Activated B cell treated with CpG ODN at 0.5 μM for 24 hours (primary cell): ENCODE results near the gene CUEDC1. TPM values are rescaled to one million over a fixed set of nuclear protein-coding genes. Genes with fewer than 3 reads are reported as not detected.
A peak's percentile ranks its signal among the peaks of the same experiment; 100 is the strongest.

Source experiments
- ATAC-seq: fragments of 200-7000 bp; cut with Tn5 transposase; one replicate; pipeline ENCODE4 v1.10.0; 2021; ENCODE audit warnings: low read depth, mild to moderate bottlenecking, moderate library complexity
- CTCF ChIA-PET: fragments of 350-600 bp; sonication (Branson Sonifier 250); formaldehyde crosslinking; loops from one replicate; lab custom pipeline; 2021; ENCODE audit warnings: antibody characterized with exemption; lab: Charles Lee
- POLR2A ChIA-PET: fragments of 350-600 bp; sonication (Branson Sonifier 250); formaldehyde crosslinking; loops from one replicate; lab custom pipeline; 2021; ENCODE audit warnings: antibody characterized with exemption; lab: Charles Lee
- DNase-seq: peaks from one replicate; pipeline ENCODE4 v3.0.0; 2022
- H3K27ac Mint-ChIP-seq: one replicate; pipeline ENCODE4 v1.8.0; 2020; ENCODE audit warnings: mixed read lengths
- H3K27me3 Mint-ChIP-seq: one replicate; pipeline ENCODE4 v1.8.0; 2021; ENCODE audit warnings: mixed read lengths
- H3K36me3 Mint-ChIP-seq: one replicate; pipeline ENCODE4 v1.8.0; 2021; ENCODE audit warnings: low read depth, mixed read lengths
- H3K4me1 Mint-ChIP-seq: one replicate; pipeline ENCODE4 v1.8.0; 2021; ENCODE audit warnings: mixed read lengths
- H3K4me3 Mint-ChIP-seq: one replicate; pipeline ENCODE4 v1.8.0; 2020; ENCODE audit warnings: mild to moderate bottlenecking, mixed read lengths
- H3K9me3 Mint-ChIP-seq: one replicate; pipeline ENCODE4 v1.8.0; 2020; ENCODE audit warnings: mixed read lengths
- CTCF ChIP-seq: fragments of 200-600 bp; IDR thresholded peaks from one replicate; pipeline ENCODE4 v1.8.0; 2022; ENCODE audit warnings: antibody characterized with exemption, mild to moderate bottlenecking
- intact Hi-C: fragments of 100-400 bp; cut with micrococcal nuclease; formaldehyde crosslinking; loops from one replicate; pipeline ENCODE4 v1.15.1; 2024
- total RNA-seq: library from RNA; stranded (reverse); gene quantifications from 2 replicates; pipeline ENCODE4 v1.2.3, GENCODE V29; 2022

CUEDC1 gene
- total RNA-seq, 1 donor from 2014 or later = not detected

DNA sequence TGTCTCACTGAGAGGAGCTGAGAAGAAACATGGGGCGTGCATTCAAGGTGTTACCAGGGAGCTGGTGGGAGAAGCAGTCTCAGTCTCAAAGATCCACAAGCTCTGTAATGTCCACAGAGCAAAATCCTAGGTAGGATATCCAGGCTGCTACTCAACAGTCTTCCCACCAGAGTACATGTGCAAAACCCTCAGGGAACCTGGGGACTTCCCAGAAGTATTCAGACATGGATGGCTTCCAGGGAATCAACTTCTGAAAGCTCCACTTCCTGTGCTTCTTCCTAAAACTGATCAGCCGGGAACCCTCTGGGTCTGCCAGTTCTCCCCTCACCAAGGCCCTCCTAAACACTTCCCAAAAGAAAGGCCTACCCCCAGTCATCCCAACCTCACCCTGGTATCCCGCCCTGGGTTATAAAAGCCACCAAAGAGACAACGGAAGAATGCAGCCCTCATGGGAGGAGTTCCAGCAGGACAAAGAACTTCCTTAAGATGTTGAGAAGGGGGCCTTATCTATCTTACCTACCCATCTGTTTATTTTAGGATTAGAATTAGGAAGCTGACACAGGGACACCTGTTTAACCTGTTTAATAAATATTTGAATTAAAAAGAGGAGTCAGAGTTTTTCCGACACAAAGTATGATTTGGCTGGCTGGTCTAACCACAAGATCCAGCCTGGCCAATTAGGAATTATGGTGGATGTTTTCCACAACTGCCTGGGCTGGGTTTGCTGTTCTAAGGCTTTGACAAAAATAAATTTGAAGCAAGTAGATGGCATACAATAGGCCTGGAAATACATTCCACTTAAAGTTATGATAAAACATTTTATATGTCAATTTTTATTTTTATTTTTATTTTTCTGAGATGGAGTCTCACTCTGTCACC lies 37.0 kb downstream of the CUEDC1 start:
- ATAC-seq (no peak), DNase-seq (no peak)
- Mint-ChIP-seq H3K4me3 (no peak overlapping the region), H3K9me3 (no peaks in the 10 kb centered on the region), H3K4me1 (no peaks in the 10 kb centered on the region), H3K27ac (no peak overlapping the region), H3K36me3 (no peaks in the 10 kb centered on the region), H3K27me3 (peaks cover 29% of the 10 kb centered on the region)
- TF ChIP-seq CTCF = no peak
- intact Hi-C loops = no loop called here
- POLR2A ChIA-PET = interaction anchor here (0.6 kb wide), 1 partner anchor 31 kb away, joined by 3 read pairs; no protein-coding TSS in a partner anchor
- CTCF ChIA-PET = interaction anchor here (1.2 to 1.8 kb wide), 3 partner anchors 68 to 82 kb away, joined by 5 to 13 read pairs (median 10); no protein-coding TSS in a partner anchor

GRCh38 chr17:57916925-57917858 lies 38.0 kb downstream of the CUEDC1 start:
- ATAC-seq = peak; percentile 72
- POLR2A ChIA-PET = no interaction called here
- intact Hi-C loops = loop anchor here (1.0 to 2.0 kb wide), 4 partner anchors 40 to 196 kb away; no protein-coding TSS in a partner anchor

DNA sequence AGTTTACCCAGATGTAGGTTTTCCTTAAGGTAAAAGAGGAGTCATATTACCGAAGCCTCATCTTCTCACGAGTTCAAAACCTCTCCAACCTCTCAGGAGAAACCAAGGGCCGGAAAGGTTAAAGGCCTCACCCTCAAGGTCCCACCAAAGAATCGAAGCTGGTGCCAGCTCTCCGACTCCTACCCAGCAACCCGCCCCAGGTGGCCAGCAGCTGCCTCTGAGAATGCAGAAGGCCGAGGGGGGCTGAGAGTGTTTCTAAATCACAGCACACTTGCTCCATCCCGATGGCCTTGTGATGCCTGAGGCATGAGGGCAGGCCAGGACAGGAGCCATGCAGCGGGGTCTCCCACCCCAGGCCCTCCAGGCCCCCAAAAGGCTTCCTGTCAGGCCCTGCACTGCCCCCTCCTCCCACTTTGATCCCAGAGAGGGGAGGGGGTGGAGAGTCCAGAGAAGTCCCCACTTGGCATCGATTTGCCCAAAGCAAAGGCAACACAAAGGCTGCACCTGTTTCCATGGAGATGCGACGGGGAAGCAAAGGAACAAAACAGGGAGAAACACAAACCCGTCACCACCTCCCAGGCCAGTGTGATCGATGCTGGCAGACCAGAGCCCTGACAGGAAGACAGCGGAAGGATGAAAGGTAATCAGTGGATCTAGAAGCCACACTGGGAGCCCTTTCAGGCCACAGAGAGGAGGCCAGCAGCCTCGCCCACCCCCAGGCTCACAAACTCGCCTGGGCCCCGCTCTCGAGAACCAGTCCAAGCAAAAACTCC lies 39.0 kb downstream of the CUEDC1 start:
- H3K27ac Mint-ChIP-seq = no peak overlapping the region
- DNase-seq (no peak), ATAC-seq (no peak)
- H3K27me3 Mint-ChIP-seq = peaks cover 25% of the 10 kb centered on the region
- intact Hi-C loops = loop anchor here (2.0 kb wide), 1 partner anchor 41 kb away; no protein-coding TSS in a partner anchor
- ChIA-PET CTCF (interaction anchor here (0.8 to 1.5 kb wide), 3 partner anchors 77 to 84 kb away, joined by 3 to 7 read pairs (median 3); no protein-coding TSS in a partner anchor), POLR2A (no interaction called here)
- no peaks in the 10 kb centered on the region for H3K36me3 Mint-ChIP-seq
- no peaks in the 10 kb centered on the region for H3K4me1 Mint-ChIP-seq
- TF ChIP-seq CTCF = no peak
- no peak overlapping the region for H3K4me3 Mint-ChIP-seq
- H3K9me3 Mint-ChIP-seq = no peaks in the 10 kb centered on the region

More at GRCh38 chr17:57916925-57917858, 38.0 kb downstream of the CUEDC1 start:
- no peak for DNase-seq
- no peaks in the 10 kb centered on the region for H3K36me3 Mint-ChIP-seq
- CTCF ChIA-PET = interaction anchor here (1.2 to 1.8 kb wide), 3 partner anchors 69 to 83 kb away, joined by 5 to 13 read pairs (median 10); no protein-coding TSS in a partner anchor
- H3K9me3 Mint-ChIP-seq = no peaks in the 10 kb centered on the region
- H3K4me1 Mint-ChIP-seq = no peaks in the 10 kb centered on the region
- no peak overlapping the region for H3K27ac Mint-ChIP-seq
- H3K4me3 Mint-ChIP-seq = no peak overlapping the region
- peaks cover 26% of the 10 kb centered on the region for H3K27me3 Mint-ChIP-seq
- no peak for TF ChIP-seq CTCF

DNA sequence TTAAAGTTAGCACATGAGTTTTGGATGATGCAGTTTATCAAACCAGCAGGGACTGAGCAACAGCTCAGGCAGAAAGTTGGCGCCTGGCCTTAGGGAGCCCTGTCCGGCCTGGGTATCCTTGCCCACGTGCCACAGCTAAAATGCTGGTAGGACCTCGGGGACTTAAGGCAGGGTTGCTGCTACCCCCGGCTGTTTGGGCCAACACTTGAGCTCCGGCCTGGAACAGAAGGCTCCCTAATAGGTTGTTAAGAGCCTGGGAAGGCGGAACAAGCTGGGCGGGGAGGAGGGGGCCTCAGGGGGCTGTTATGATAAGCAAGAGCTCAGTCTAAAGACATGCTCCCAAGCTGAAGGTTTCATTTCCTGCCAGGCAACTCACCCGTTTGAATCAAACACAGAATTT lies 39.7 kb downstream of the CUEDC1 start:
- POLR2A ChIA-PET = no interaction called here
- DNase-seq (no peak), ATAC-seq (no peak)
- H3K27me3 Mint-ChIP-seq = peaks cover 28% of the 10 kb centered on the region
- H3K36me3 Mint-ChIP-seq = no peaks in the 10 kb centered on the region
- no peak overlapping the region for H3K27ac Mint-ChIP-seq
- TF ChIP-seq CTCF = no peak
- CTCF ChIA-PET = interaction anchor here (0.8 to 1.5 kb wide), 3 partner anchors 78 to 85 kb away, joined by 3 to 7 read pairs (median 3); no protein-coding TSS in a partner anchor
- no peak overlapping the region for H3K4me3 Mint-ChIP-seq
- intact Hi-C loops = no loop called here
- no peaks in the 10 kb centered on the region for H3K4me1 Mint-ChIP-seq
- no peaks in the 10 kb centered on the region for H3K9me3 Mint-ChIP-seq
